ENCODE results near the gene F2R.
"Not testable (repeated sequence)": the region's sequence is repeated elsewhere in the genome, so short reads cannot be mapped to it uniquely, and the experiment has no call there.

F2R gene

DNA sequence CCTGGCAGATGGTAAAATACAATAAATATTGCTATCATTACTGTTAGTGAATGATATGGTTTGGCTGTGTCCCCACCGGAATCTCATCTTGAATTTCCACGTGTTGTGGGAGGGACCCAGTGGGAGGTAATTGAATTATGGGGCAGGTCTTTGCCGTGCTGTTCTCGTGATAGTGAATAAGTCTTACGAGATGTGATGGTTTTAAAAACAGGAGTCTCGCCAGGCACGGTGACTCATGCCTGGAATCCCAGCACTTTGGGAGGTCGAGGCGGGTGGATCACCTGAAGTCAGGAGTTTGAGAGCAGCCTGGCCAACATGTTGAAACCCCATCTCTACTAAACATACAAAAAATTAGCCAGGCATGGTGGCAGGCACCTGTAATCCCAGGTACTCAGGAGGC, 45.2 kb downstream of the F2R start:
- not testable (repeated sequence) for DNase-seq

GRCh38 chr5:76762484-76762883, 46.6 kb downstream of the F2R start:
- no peak for DNase-seq

DNA sequence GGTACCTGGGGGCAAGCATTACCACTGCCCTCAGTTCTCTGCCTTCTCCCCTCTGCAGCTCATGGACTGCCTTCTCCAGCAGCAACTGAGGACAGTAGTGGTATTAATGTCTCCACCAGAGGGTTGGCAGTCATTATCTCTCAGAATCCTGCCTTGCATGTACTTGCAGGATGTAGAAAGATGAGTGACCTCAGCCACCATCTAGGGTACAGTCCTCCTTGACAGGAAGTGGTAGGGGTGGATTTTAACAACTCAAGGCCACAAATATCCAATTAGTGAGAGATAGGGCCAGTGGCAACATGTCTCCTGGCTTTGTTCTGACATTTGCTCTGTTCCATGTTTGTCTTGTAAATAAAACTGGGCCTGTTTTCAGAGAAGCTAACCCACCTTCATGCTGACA, 47.2 kb downstream of the F2R start:
- DNase-seq, result no peak

GRCh38 chr5:76764374-76764773, 48.4 kb downstream of the F2R start:
- no peak for DNase-seq

DNA sequence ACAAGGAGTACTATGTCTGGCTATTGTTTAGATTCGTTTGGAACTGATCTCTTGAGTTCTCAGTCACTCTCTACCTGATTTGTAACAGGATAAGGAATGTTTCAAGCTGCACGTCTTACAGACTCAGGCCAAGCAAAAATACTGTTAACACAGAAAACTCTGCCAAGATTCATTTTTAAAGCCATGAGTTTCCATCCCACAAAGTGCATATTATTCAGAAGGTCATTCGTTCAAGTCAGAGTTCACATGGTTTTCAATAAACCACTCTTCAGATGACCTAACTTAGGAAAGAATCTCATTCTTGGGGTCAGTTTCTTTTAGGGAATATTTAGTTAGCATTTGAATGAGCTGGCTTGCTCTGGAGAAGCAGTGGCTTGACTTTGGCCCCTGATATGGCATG, 49.3 kb downstream of the F2R start:
- DNase-seq, result no peak

GRCh38 chr5:76766746-76767145, 50.8 kb downstream of the F2R start:
- no peak for DNase-seq

- not testable (repeated sequence) for DNase-seq
Observed at GRCh38 chr5:76771041-76771440, 55.1 kb downstream of the F2R start.

- no peak for DNase-seq
Observed at GRCh38 chr5:76771705-76772405, 55.9 kb downstream of the F2R start.

DNA sequence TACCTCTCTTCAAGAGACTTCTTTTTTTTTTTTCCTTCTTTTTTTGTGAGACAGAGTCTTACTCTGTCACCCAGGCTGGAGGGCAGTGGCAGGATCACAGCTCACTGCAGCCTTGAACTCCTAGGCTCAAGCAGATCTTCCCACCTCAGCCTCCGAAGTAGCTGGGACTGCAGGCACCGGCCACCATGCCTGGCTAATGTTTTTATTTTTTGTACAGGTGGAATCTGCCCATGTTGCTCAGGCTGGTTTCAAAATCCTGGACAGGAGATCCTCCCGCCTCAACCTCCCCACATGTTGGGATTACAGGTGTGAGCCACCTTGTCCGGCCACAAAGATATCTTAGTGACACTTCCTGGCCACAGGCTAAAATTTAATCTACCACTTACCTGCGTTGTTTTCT, 60.0 kb downstream of the F2R start:
- DNase-seq, result no peak

- no peak for DNase-seq
Observed at GRCh38 chr5:76776391-76776790, 60.5 kb downstream of the F2R start.

DNA sequence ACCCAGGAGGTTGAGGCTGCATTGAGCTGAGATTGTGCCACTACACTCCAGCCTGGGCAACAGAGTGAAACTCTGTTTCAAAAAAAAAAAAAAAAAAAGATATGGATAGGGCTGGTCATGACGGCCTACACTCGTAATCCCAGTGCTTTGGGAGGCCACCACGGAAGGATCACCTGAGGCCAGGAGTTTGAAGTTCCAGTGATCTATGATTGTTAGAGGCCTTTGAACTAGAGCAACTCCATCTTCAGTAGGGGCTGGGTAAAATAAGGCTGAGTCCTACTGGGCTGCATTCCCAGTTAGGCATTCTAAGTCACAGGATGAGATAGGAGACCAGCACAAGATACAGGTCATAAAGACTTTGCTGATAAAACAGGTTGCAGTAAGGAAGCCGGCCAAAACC, 64.7 kb downstream of the F2R start:
- DNase-seq, result not testable (repeated sequence)

DNA sequence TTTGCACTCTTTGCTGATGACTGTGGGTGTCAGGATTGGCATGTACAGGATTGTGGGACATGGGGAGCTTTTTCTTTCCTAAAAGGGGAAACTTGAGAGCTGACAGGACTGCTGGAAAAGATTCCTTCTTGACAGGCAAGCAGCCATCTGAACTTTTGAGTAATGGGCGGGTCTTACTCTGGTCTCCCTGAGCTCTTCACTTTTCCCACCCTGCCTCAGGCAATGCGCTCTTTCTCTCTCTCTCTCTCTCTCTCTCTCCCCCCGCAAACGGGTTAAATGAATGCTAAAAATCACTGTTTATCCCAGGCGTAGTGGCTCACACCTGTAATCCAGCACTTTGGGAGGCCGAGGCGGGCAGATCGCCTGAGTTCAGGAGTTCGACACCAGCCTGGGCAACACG, 65.8 kb downstream of the F2R start:
- DNase-seq, result no peak

DNA sequence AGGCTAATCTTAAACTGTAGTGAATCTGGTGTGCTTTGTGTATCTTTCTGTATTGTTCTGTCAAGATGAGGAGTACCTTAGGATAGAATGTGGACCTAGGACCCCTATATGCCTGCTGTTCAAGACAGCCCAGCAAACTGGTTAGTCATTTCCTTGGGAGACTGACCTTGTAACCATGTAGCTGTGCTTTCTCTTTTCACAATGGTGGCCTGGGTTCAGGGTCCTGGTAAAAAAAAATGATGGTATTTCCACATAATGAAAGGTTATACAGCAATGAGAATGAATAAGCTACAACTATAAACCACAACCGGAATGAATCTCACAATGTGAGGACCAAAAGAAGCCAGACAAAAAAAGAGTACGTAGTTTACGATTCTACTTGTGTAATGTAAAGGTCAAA, 66.5 kb downstream of the F2R start:
- no peak for DNase-seq

Data from effector CD8-positive, alpha-beta T cell (primary cell).